ENCODE results near the gene PGLYRP4.
A peak's percentile ranks its signal among the peaks of the same experiment; 100 is the strongest.

GRCh38 chr1:153353226-153353947 lies 4.7 kb upstream of the PGLYRP4 start:
- TF ChIP-seq POLR2AphosphoS5 (IDR thresholded peaks at IDR 0.05) (no peak), CTCF (IDR thresholded peaks at IDR 0.05) (peak in 1 of 4 experiments; percentile 30)

Data from prostate gland (tissue), 2 donors.